ENCODE data around the gene IRX4. TPM values are rescaled to one million over a fixed set of nuclear protein-coding genes. Genes with fewer than 3 reads are reported as not detected.

The IRX4 gene
- total and polyA plus RNA-seq, 2 of the 4 experiments (the other 2 are of a cell fraction): not detected

- no peak overlapping the region for H2AK9ac ChIP-seq (replicated peaks; ENCODE audit: low read depth, low read length, poor library complexity)
- no peak overlapping the region for H3K18ac ChIP-seq (ENCODE audit: low read depth, low read length)
- no peak overlapping the region for H2BK120ac ChIP-seq (ENCODE audit: low read depth, low read length)
- no peak overlapping the region for H2BK5ac ChIP-seq (ENCODE audit: low read depth, low read length, poor library complexity, severe bottlenecking)
- H3K9me3 ChIP-seq (ENCODE audit: control insufficient read depth, insufficient read depth, low read length): no peaks in the 10 kb centered on the region
- H3K56ac ChIP-seq (ENCODE audit: extremely low read depth, insufficient read depth, low read length): no peak overlapping the region
- H2AFZ ChIP-seq (replicated peaks; ENCODE audit: low read length, poor library complexity): no peak overlapping the region
- no peak overlapping the region for H2BK15ac ChIP-seq (ENCODE audit: low read depth, low read length)
- in situ Hi-C loops (cut with MboI; ENCODE audit: low sequenced_read_pairs) (no loop called here), dilution Hi-C loops (cut with HindIII; ENCODE audit: low sequenced_read_pairs, unreplicated experiment) (no loop called here), intact Hi-C loops (cut with micrococcal nuclease) (no loop called here)
- no peak overlapping the region for H3K23ac ChIP-seq (ENCODE audit: low read depth, low read length)
- H3K4me2 ChIP-seq (ENCODE audit: low read depth, low read length): no peak overlapping the region
- H3K27me3 ChIP-seq (ENCODE audit: control insufficient read depth, insufficient read depth, low read length): peaks cover 40% of the 10 kb centered on the region
- H3K4me1 ChIP-seq (ENCODE audit: control insufficient read depth, insufficient read depth, low read length): no peaks in the 10 kb centered on the region
- H3K79me1 ChIP-seq (ENCODE audit: low read depth in 1 of 2, low read length in 2 of 2): no peaks in the 10 kb centered on the region
- no peak overlapping the region for H3K4ac ChIP-seq (ENCODE audit: low read depth, low read length)
- H2AK5ac ChIP-seq (ENCODE audit: low read depth, low read length): no peak overlapping the region
- TF ChIP-seq MXI1 (IDR thresholded peaks at IDR 0.05; ENCODE audit: borderline replicate concordance, low read depth, low read length) (no peak), RFX5 (IDR thresholded peaks at IDR 0.05; ENCODE audit: low read depth, low read length) (no peak), SMC3 (IDR thresholded peaks at IDR 0.05; ENCODE audit: low read depth, low read length) (no peak), CTCF (conservative IDR thresholded peaks at IDR 0.05; ENCODE audit: low read depth, low read length) (no peak), CEBPB (IDR thresholded peaks at IDR 0.05; ENCODE audit: low read depth, low read length) (no peak), RAD21 (IDR thresholded peaks at IDR 0.05; ENCODE audit: low read length) (no peak), BHLHE40 (IDR thresholded peaks at IDR 0.05; ENCODE audit: low read depth, low read length) (no peak)
- WGBS, 2 experiments (ENCODE audit: extremely low coverage in 2 of 2, insufficient read length in 1 of 2): no CpG with 5 or more reads among the region's 14 CpGs
- H4K20me1 ChIP-seq (ENCODE audit: insufficient read depth, low read length): no peaks in the 10 kb centered on the region; the same call in 1 of the 2 replicates
- CTCF ChIA-PET: interaction anchor here (0.7 kb wide), 1 partner anchor 431 kb away, joined by 3 read pairs; no protein-coding TSS in a partner anchor
- H3K36me3 ChIP-seq (ENCODE audit: control insufficient read depth, insufficient read depth, low read length): no peaks in the 10 kb centered on the region
- ATAC-seq (ENCODE audit: low read depth) (no peak), DNase-seq (no peak)
- no peak overlapping the region for H4K91ac ChIP-seq (ENCODE audit: insufficient read depth, low read depth, low read length)
- BruUV-seq (replicated peaks): no TSS peak
- H3K4me3 ChIP-seq (ENCODE audit: insufficient read depth, low read depth, low read length): no peak overlapping the region
- no peak overlapping the region for H3K14ac ChIP-seq (replicated peaks; ENCODE audit: low read depth, low read length)
- no peak overlapping the region for H3K27ac ChIP-seq (ENCODE audit: insufficient read depth, low read length)
- no peaks in the 10 kb centered on the region for H3K9me1 ChIP-seq (ENCODE audit: insufficient read depth, low read length)
- H2BK20ac ChIP-seq (ENCODE audit: low read depth, low read length): no peak overlapping the region
- no peak overlapping the region for H4K8ac ChIP-seq (ENCODE audit: low read depth in 2 of 2, low read length in 2 of 2)
- POLR2A ChIA-PET (ENCODE audit: unreplicated experiment): no interaction called here
- no peak overlapping the region for H4K5ac ChIP-seq (ENCODE audit: low read depth, low read length)
- no peak overlapping the region for H3K9ac ChIP-seq (ENCODE audit: low read depth, low read length)
Observed at GRCh38 chr5:1865948-1866347, 16.8 kb downstream of the IRX4 start.
